ENCODE data around the gene SHISA8.

DNA sequence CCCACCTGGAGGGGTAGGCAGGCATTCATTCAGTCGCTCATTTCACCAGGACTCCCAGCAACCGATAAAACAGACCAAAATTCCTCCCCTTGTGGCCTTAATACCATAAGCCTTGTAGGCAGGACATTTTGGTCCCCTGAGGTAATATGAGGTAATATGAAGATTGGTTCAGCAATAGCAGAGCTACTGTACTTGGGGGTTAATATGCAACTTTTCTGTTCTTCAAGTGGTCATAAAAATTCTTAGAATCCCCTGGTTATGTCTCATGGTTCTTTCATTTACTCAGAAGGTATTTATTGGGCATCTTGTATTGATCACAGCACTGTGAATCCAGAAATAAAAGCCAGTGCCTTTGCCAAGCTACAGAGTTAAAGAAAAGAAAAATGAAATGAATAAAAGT, 29.8 kb downstream of the SHISA8 start:
- TF ChIP-seq, protein P1, sequence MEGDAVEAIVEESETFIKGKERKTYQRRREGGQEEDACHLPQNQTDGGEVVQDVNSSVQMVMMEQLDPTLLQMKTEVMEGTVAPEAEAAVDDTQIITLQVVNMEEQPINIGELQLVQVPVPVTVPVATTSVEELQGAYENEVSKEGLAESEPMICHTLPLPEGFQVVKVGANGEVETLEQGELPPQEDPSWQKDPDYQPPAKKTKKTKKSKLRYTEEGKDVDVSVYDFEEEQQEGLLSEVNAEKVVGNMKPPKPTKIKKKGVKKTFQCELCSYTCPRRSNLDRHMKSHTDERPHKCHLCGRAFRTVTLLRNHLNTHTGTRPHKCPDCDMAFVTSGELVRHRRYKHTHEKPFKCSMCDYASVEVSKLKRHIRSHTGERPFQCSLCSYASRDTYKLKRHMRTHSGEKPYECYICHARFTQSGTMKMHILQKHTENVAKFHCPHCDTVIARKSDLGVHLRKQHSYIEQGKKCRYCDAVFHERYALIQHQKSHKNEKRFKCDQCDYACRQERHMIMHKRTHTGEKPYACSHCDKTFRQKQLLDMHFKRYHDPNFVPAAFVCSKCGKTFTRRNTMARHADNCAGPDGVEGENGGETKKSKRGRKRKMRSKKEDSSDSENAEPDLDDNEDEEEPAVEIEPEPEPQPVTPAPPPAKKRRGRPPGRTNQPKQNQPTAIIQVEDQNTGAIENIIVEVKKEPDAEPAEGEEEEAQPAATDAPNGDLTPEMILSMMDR (conservative IDR thresholded peaks at IDR 0.05): no peak
- no peak for TF ChIP-seq EZH2 (IDR thresholded peaks at IDR 0.05; ENCODE audit: low read depth)

All from PC-9 (cell line).